Glutamatergic neuron (in vitro differentiated cells): Measurements from ENCODE around the gene HSP90B1. TPM values are rescaled to one million over a fixed set of nuclear protein-coding genes. Genes with fewer than 3 reads are reported as not detected.

ENCODE experiments used
- DNase-seq: peaks from one replicate; pipeline ENCODE4 v3.0.0; 2022
- H3K27ac Mint-ChIP-seq: one replicate; pipeline ENCODE4 v1.8.0; 2020; ENCODE audit warnings: mild to moderate bottlenecking, mixed read lengths, inconsistent platforms; ENCODE audit not compliant: unreplicated experiment
- H3K27me3 Mint-ChIP-seq: one replicate; pipeline ENCODE4 v1.8.0; 2020; ENCODE audit warnings: mild to moderate bottlenecking, moderate library complexity, mixed read lengths, inconsistent platforms; ENCODE audit not compliant: unreplicated experiment
- H3K36me3 Mint-ChIP-seq: one replicate; pipeline ENCODE4 v1.8.0; 2020; ENCODE audit warnings: mild to moderate bottlenecking, mixed read lengths, inconsistent platforms; ENCODE audit not compliant: unreplicated experiment
- H3K4me1 Mint-ChIP-seq: one replicate; pipeline ENCODE4 v1.8.0; 2020; ENCODE audit warnings: mild to moderate bottlenecking, low read depth, mixed read lengths, inconsistent platforms; ENCODE audit not compliant: unreplicated experiment
- H3K4me3 Mint-ChIP-seq: one replicate; pipeline ENCODE4 v1.8.0; 2020; ENCODE audit warnings: mild to moderate bottlenecking, mixed read lengths, inconsistent platforms; ENCODE audit not compliant: unreplicated experiment
- H3K9me3 Mint-ChIP-seq: one replicate; pipeline ENCODE4 v1.8.0; 2020; ENCODE audit warnings: mild to moderate bottlenecking, moderate library complexity, mixed read lengths, inconsistent platforms; ENCODE audit not compliant: unreplicated experiment
- CTCF ChIP-seq: fragments of 200-600 bp; sonication (generic); IDR thresholded peaks from one replicate; pipeline ENCODE4 v1.5.0; 2021; ENCODE audit not compliant: partially characterized antibody, unreplicated experiment
- total RNA-seq: library from RNA; stranded (reverse); fragmentation: NEBNext Ultra II Directional; extraction: Animal tissue kit (Norgen Biotek cat#: 25700); gene quantifications from one replicate; pipeline ENCODE4 v1.2.1, GENCODE V29; 2021; ENCODE audit not compliant: unreplicated experiment

The HSP90B1 gene
- total RNA-seq, 1 donor from 2014 or later, result 231 TPM

GRCh38 chr12:103964805-103965204 lies 34.6 kb downstream of the HSP90B1 start:
- H3K27ac Mint-ChIP-seq, result peak overlapping the region; percentile 100
- DNase-seq, result no peak
- peak overlapping the region; percentile 94 for H3K4me3 Mint-ChIP-seq
- peaks cover 10% of the 10 kb centered on the region for H3K4me1 Mint-ChIP-seq
- H3K27me3 Mint-ChIP-seq, result peaks cover 11% of the 10 kb centered on the region
- H3K9me3 Mint-ChIP-seq, result peaks cover 7% of the 10 kb centered on the region
- no peak for TF ChIP-seq CTCF
- H3K36me3 Mint-ChIP-seq, result no peaks in the 10 kb centered on the region

- Mint-ChIP-seq H3K9me3 (peaks cover 7% of the 10 kb centered on the region), H3K4me3 (peak overlapping the region; percentile 94), H3K4me1 (peaks cover 10% of the 10 kb centered on the region), H3K36me3 (no peaks in the 10 kb centered on the region), H3K27me3 (peaks cover 11% of the 10 kb centered on the region), H3K27ac (peak overlapping the region; percentile 100)
- TF ChIP-seq CTCF, result no peak
- DNase-seq, result no peak
These were observed 35.0 kb downstream of the HSP90B1 start for GRCh38 chr12:103965255-103965589.

GRCh38 chr12:103965590-103966504 lies 35.6 kb downstream of the HSP90B1 start, which contains the start of gene TDG:
TSS of gene TDG (plus strand) at chr12:103965872. CDS start at chr12:103966038, 166 bp downstream.
- DNase-seq, result peak; percentile 98
- H3K36me3 Mint-ChIP-seq, result no peaks in the 10 kb centered on the region
- TF ChIP-seq CTCF, result no peak
- H3K9me3 Mint-ChIP-seq, result peaks cover 7% of the 10 kb centered on the region
- H3K4me3 Mint-ChIP-seq, result peak within 1 kb of the TSS; percentile 94
- H3K27me3 Mint-ChIP-seq, result peaks cover 11% of the 10 kb centered on the region
- H3K4me1 Mint-ChIP-seq, result peaks cover 10% of the 10 kb centered on the region
- peak within 1 kb of the TSS; percentile 100 for H3K27ac Mint-ChIP-seq

GRCh38 chr12:103966736-103967135 lies 36.5 kb downstream of the HSP90B1 start:
- H3K27me3 Mint-ChIP-seq, result peaks cover 11% of the 10 kb centered on the region
- H3K27ac Mint-ChIP-seq, result peak overlapping the region; percentile 100
- DNase-seq, result no peak
- no peak for TF ChIP-seq CTCF
- H3K9me3 Mint-ChIP-seq, result peaks cover 7% of the 10 kb centered on the region
- peaks cover 10% of the 10 kb centered on the region for H3K4me1 Mint-ChIP-seq
- peak overlapping the region; percentile 94 for H3K4me3 Mint-ChIP-seq
- H3K36me3 Mint-ChIP-seq, result no peaks in the 10 kb centered on the region

GRCh38 chr12:103969391-103969790 lies 39.2 kb downstream of the HSP90B1 start:
- Mint-ChIP-seq H3K9me3 (peaks cover 7% of the 10 kb centered on the region), H3K4me3 (no peak overlapping the region), H3K36me3 (no peaks in the 10 kb centered on the region), H3K27me3 (peaks cover 11% of the 10 kb centered on the region), H3K4me1 (peaks cover 7% of the 10 kb centered on the region), H3K27ac (no peak overlapping the region)
- TF ChIP-seq CTCF, result no peak
- no peak for DNase-seq
